Colonic mucosa (tissue), 4 donors: ENCODE results near the gene JAKMIP1. TPM values are rescaled to one million over a fixed set of nuclear protein-coding genes. Genes with fewer than 3 reads are reported as not detected.

Experiments
- DNase-seq: peaks from one replicate; pipeline ENCODE4 v3.0.0-alpha.2; 2020
- H3K27ac ChIP-seq: fragments of 200-600 bp; one replicate; pipeline ENCODE4 v1.8.0; 2021
- H3K27me3 ChIP-seq: fragments of 200-600 bp; one replicate; pipeline ENCODE4 v1.8.0; 2021
- H3K36me3 ChIP-seq: fragments of 200-600 bp; one replicate; pipeline ENCODE4 v1.8.0; 2021
- H3K4me1 ChIP-seq: fragments of 200-600 bp; one replicate; pipeline ENCODE4 v1.8.0; 2021; ENCODE audit warnings: mild to moderate bottlenecking
- H3K4me3 ChIP-seq: fragments of 200-600 bp; one replicate; pipeline ENCODE4 v1.8.0; 2021
- H3K9ac ChIP-seq, 2 donors: one replicate each; pipeline ENCODE4 v1.7.0; 2013; ENCODE audit warnings: control low read depth in 2 of 2, low read depth in 2 of 2, low read length in 2 of 2
- H3K9me3 ChIP-seq: fragments of 200-600 bp; one replicate; pipeline ENCODE4 v1.8.0; 2021
- intact Hi-C: fragments of 100-400 bp; cut with DNase I; formaldehyde crosslinking; loops from one replicate; pipeline ENCODE4 v1.14.1; 2022
- total RNA-seq, 2 donors: library from RNA; stranded (reverse); fragmentation: NEBNext Ultra II Directional in 1 of 2; extraction: Animal tissue kit (Norgen Biotek cat#: 25700) in 1 of 2; gene quantifications; one replicate each; pipeline ENCODE4 v1.2.1, GENCODE V29; 2021
- TF ChIP-seq, protein P1 (sequence below): fragments of 200-600 bp; IDR thresholded peaks from one replicate; pipeline ENCODE4 v1.8.0; 2022; ENCODE audit warnings: antibody characterized with exemption, mild to moderate bottlenecking
- donor health status: healthy.
- donor health status: DM: no; HTN: no; CAD: no.
- donor health status: DM: no; HTN: no; CAD: no.

JAKMIP1 gene
- total RNA-seq, 2 donors from 2014 or later: 0.19 to 0.42 TPM

DNA sequence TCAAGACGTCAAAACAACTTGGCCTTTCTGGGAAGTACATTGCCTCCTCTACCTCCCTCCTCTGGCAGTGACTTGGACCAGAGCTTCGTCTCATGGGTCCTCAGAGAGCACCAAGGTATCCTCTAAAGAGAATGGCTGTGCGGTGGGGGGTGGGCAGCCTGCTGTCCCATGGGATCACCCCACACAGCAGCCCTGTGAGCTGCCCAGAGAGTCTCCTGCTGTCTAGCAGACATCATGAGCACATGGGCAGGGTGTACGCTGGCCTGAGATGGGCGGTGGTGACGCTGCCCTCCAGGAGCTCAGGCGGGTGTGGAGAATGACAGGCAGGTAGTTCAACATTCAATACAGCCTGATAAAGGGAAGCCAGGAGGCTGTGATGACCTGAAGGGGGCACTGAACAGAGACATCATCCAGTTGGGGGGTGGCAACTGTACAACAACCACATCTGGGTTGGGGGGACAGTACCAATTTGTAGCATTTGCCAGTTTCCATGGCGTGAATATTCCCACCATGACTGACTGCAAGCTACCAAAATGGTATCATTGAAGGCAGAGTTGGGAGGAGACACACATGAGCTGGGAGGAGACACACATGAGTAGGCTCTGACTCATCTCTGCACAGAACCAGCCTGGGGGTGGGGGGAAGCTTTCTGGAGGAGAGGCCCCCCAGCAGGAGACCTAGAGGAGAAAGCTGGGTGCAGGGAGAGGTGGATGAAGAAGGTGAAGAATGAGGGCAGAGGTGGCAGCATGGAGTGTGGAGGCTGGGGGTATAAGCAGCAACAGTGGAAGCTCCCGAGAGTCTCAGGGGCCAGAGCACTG lies 218.0 kb downstream of the JAKMIP1 start:
- H3K9ac ChIP-seq: no peak overlapping the region
- no peak overlapping the region for H3K27ac ChIP-seq
- no peak for DNase-seq
- H3K9me3 ChIP-seq: no peaks in the 10 kb centered on the region
- no peaks in the 10 kb centered on the region for H3K27me3 ChIP-seq
- intact Hi-C loops: no loop called here
- no peak overlapping the region for H3K4me3 ChIP-seq
- H3K4me1 ChIP-seq: no peaks in the 10 kb centered on the region
- TF ChIP-seq, protein P1, sequence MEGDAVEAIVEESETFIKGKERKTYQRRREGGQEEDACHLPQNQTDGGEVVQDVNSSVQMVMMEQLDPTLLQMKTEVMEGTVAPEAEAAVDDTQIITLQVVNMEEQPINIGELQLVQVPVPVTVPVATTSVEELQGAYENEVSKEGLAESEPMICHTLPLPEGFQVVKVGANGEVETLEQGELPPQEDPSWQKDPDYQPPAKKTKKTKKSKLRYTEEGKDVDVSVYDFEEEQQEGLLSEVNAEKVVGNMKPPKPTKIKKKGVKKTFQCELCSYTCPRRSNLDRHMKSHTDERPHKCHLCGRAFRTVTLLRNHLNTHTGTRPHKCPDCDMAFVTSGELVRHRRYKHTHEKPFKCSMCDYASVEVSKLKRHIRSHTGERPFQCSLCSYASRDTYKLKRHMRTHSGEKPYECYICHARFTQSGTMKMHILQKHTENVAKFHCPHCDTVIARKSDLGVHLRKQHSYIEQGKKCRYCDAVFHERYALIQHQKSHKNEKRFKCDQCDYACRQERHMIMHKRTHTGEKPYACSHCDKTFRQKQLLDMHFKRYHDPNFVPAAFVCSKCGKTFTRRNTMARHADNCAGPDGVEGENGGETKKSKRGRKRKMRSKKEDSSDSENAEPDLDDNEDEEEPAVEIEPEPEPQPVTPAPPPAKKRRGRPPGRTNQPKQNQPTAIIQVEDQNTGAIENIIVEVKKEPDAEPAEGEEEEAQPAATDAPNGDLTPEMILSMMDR: no peak
- H3K36me3 ChIP-seq: no peaks in the 10 kb centered on the region

DNA sequence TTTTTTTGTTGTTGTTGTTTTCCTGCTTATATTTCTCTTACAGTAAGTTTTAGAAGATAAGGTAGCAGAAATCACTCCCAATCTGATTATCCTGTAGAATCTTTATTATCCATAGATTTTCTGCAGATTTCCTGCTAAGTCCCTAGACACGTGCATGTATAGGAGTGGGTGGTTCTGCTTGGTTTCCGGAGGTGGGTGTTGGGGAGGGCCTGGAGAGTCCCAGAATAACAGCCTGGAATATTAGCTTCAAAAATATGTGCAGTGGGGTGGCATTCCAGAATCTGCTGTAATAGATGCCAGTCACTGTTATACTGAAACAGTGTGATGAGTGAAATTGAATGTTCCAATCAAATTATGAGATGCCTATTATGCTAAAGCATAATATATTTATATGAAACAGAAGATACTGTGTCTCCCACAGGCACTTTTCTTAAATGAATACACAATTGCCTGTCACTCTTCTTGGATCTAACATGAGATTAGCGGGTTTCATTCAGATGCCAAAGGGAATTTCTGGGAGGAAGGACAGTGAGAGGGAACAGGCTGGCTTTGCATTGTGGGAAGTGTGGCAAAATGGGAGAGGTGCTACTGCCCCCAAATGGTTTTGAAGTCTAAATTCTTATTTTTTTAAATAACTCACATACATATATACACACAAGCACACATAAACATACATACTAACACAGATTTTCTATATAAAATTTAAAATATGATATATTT lies 219.8 kb downstream of the JAKMIP1 start:
- Histone ChIP-seq H3K9ac (no peak overlapping the region), H3K36me3 (no peaks in the 10 kb centered on the region), H3K4me1 (no peaks in the 10 kb centered on the region), H3K27me3 (no peaks in the 10 kb centered on the region), H3K27ac (no peak overlapping the region), H3K4me3 (no peak overlapping the region), H3K9me3 (no peaks in the 10 kb centered on the region)
- TF ChIP-seq, protein P1: no peak
- no peak for DNase-seq
- intact Hi-C loops: no loop called here

DNA sequence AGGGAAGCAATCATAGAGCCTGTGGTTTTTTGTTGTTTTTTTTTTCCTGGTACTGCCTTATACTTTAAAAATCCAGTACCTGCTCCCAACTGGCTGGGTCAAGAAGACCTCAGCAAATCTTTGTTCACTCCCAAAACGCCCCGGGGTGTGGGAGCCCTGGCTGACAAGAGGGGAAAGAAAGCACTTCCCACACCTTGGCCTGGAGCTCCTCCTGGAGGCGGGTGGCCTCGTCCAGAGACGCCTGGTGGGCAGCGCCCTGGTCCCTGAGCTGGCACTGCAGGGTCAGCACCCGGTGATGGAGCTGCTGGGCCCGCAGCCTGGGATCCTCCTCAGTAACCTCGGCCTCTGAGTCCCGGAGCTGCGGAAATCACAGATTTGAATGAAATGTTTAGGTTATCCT lies 220.4 kb downstream of the JAKMIP1 start:
- H3K4me3 ChIP-seq: no peak overlapping the region
- no peaks in the 10 kb centered on the region for H3K36me3 ChIP-seq
- TF ChIP-seq, protein P1: no peak
- no peak overlapping the region for H3K27ac ChIP-seq
- H3K9me3 ChIP-seq: no peaks in the 10 kb centered on the region
- no peaks in the 10 kb centered on the region for H3K4me1 ChIP-seq
- intact Hi-C loops: no loop called here
- H3K9ac ChIP-seq: no peak overlapping the region
- H3K27me3 ChIP-seq: no peaks in the 10 kb centered on the region
- DNase-seq: no peak

DNA sequence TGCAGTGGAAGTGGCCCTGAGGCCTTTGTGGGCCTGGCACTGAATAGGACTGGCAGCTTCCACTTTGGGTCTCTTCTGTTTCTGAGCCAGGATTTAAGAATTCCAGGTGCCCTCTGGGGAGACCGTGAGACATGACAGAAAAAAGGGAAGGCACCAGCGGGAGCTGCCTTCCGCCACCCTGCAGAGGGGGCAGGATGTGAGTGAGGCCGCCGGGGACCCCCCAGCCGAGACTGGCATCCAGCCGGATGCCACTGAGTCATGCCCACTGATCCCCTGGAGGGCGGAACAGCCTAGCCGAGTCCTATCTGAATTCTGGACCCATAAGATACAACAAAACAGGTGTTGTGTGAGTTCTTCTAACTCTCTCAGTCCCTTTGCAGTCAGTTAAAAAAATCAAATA lies 223.4 kb downstream of the JAKMIP1 start:
- intact Hi-C loops: no loop called here
- Histone ChIP-seq H3K4me3 (no peak overlapping the region), H3K4me1 (no peaks in the 10 kb centered on the region), H3K27me3 (no peaks in the 10 kb centered on the region), H3K9ac (no peak overlapping the region), H3K9me3 (no peaks in the 10 kb centered on the region), H3K27ac (no peak overlapping the region), H3K36me3 (no peaks in the 10 kb centered on the region)
- no peak for DNase-seq
- TF ChIP-seq, protein P1: no peak

DNA sequence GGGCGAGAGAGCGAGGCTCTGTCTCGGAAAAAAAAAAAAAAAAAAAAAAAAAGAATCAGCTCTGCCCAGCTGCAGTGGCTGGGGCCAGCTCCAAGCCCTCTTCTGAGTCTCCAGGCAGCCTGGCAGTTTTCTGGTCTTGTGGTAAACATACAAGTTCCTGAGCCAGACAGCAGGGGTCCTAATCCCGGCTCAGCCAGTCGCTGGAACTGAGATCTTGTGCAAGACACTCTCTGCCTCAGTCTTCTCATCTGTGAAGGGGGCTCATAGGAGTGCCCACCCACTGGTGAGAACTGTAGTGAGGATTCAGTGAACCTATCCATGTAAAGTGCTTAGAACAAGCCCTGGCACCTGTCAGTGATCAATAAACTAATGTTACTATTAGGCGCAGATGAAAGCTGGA lies 223.9 kb downstream of the JAKMIP1 start:
- Histone ChIP-seq H3K36me3 (no peaks in the 10 kb centered on the region), H3K9me3 (no peaks in the 10 kb centered on the region), H3K9ac (no peak overlapping the region), H3K4me3 (no peak overlapping the region), H3K4me1 (no peaks in the 10 kb centered on the region), H3K27ac (no peak overlapping the region), H3K27me3 (no peaks in the 10 kb centered on the region)
- TF ChIP-seq, protein P1: no peak
- no peak for DNase-seq
- intact Hi-C loops: no loop called here

Other genes starting within 250 kb of the JAKMIP1 start
- gene C4orf50, start 182.1 kb downstream of the JAKMIP1 start, total RNA-seq: under 1 TPM in 1 of 2 donors, not detected in 1; 0.13 TPM
- 10 to 100 TPM; 12.1 to 12.7 TPM for gene WFS1, start 69.3 kb upstream of the JAKMIP1 start, total RNA-seq